Activated CD4-positive, alpha-beta memory T cell treated with anti-CD3 and anti-CD28 coated beads, Interleukin-2, amount 10 ng/mL, durations not matched to agents 7 days and 5 days (primary cell): ENCODE measurements around the gene MYO3A. TPM values are rescaled to one million over a fixed set of nuclear protein-coding genes. Genes with fewer than 3 reads are reported as not detected.

Source experiments
- CTCF ChIA-PET: fragments of 350-600 bp; sonication (Branson Sonifier 250); formaldehyde crosslinking; loops from one replicate; lab custom pipeline; 2021; ENCODE audit warnings: antibody characterized with exemption, inconsistent platforms; lab: Charles Lee
- POLR2A ChIA-PET: fragments of 350-600 bp; sonication (Branson Sonifier 250); formaldehyde crosslinking; loops from one replicate; lab custom pipeline; 2021; ENCODE audit warnings: antibody characterized with exemption; lab: Charles Lee
- DNase-seq: peaks from one replicate; pipeline ENCODE4 v3.0.0-alpha.2; 2020
- H3K27ac Mint-ChIP-seq: one replicate; pipeline ENCODE4 v1.8.0; 2021; ENCODE audit warnings: mild to moderate bottlenecking, mixed read lengths
- H3K27me3 Mint-ChIP-seq: one replicate; pipeline ENCODE4 v1.8.0; 2021; ENCODE audit warnings: mixed read lengths
- H3K36me3 Mint-ChIP-seq: one replicate; pipeline ENCODE4 v1.8.0; 2021; ENCODE audit warnings: low read depth, mixed read lengths
- H3K4me1 Mint-ChIP-seq: one replicate; pipeline ENCODE4 v1.8.0; 2021; ENCODE audit warnings: mixed read lengths
- H3K4me3 Mint-ChIP-seq: one replicate; pipeline ENCODE4 v1.8.0; 2021; ENCODE audit warnings: mild to moderate bottlenecking, mixed read lengths
- H3K9me3 Mint-ChIP-seq: one replicate; pipeline ENCODE4 v1.8.0; 2021; ENCODE audit warnings: mixed read lengths
- total RNA-seq, 2 experiments: library from RNA; stranded (reverse); gene quantifications; one replicate each; pipeline ENCODE4 v1.2.3, GENCODE V29; 2021

MYO3A gene, protein sequence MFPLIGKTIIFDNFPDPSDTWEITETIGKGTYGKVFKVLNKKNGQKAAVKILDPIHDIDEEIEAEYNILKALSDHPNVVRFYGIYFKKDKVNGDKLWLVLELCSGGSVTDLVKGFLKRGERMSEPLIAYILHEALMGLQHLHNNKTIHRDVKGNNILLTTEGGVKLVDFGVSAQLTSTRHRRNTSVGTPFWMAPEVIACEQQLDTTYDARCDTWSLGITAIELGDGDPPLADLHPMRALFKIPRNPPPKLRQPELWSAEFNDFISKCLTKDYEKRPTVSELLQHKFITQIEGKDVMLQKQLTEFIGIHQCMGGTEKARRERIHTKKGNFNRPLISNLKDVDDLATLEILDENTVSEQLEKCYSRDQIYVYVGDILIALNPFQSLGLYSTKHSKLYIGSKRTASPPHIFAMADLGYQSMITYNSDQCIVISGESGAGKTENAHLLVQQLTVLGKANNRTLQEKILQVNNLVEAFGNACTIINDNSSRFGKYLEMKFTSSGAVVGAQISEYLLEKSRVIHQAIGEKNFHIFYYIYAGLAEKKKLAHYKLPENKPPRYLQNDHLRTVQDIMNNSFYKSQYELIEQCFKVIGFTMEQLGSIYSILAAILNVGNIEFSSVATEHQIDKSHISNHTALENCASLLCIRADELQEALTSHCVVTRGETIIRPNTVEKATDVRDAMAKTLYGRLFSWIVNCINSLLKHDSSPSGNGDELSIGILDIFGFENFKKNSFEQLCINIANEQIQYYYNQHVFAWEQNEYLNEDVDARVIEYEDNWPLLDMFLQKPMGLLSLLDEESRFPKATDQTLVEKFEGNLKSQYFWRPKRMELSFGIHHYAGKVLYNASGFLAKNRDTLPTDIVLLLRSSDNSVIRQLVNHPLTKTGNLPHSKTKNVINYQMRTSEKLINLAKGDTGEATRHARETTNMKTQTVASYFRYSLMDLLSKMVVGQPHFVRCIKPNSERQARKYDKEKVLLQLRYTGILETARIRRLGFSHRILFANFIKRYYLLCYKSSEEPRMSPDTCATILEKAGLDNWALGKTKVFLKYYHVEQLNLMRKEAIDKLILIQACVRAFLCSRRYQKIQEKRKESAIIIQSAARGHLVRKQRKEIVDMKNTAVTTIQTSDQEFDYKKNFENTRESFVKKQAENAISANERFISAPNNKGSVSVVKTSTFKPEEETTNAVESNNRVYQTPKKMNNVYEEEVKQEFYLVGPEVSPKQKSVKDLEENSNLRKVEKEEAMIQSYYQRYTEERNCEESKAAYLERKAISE (N-terminal part only)
- total RNA-seq, result not detected

- Mint-ChIP-seq H3K36me3 (no peaks in the 10 kb centered on the region), H3K9me3 (no peaks in the 10 kb centered on the region), H3K4me3 (no peak within 1 kb of the TSS), H3K27ac (no peak within 1 kb of the TSS), H3K27me3 (peaks cover 28% of the 10 kb centered on the region), H3K4me1 (no peaks in the 10 kb centered on the region)
- POLR2A ChIA-PET, result no interaction called here
- no peak for DNase-seq
- CTCF ChIA-PET, result interaction anchor here (0.8 kb wide), 1 partner anchor 200 kb away, joined by 3 read pairs; no protein-coding TSS in a partner anchor
Observed at GRCh38 chr10:25933653-25934608, at the start of gene MYO3A. Gene MYO3A, plus strand, starts transcription at chr10:25934229. Its CDS starts 17,882 bp downstream, at chr10:25952111.

- H3K27ac Mint-ChIP-seq, result no peak overlapping the region
- POLR2A ChIA-PET, result no interaction called here
- no peak overlapping the region for H3K4me3 Mint-ChIP-seq
- no peaks in the 10 kb centered on the region for H3K9me3 Mint-ChIP-seq
- no peaks in the 10 kb centered on the region for H3K36me3 Mint-ChIP-seq
- DNase-seq, result no peak
- H3K27me3 Mint-ChIP-seq, result no peaks in the 10 kb centered on the region
- H3K4me1 Mint-ChIP-seq, result no peaks in the 10 kb centered on the region
- CTCF ChIA-PET, result interaction anchor here (2.9 kb wide), 1 partner anchor 13 kb away, joined by 13 read pairs; no protein-coding TSS in a partner anchor
Observed at GRCh38 chr10:25888627-25889026, 45.4 kb upstream of the MYO3A start.

DNA sequence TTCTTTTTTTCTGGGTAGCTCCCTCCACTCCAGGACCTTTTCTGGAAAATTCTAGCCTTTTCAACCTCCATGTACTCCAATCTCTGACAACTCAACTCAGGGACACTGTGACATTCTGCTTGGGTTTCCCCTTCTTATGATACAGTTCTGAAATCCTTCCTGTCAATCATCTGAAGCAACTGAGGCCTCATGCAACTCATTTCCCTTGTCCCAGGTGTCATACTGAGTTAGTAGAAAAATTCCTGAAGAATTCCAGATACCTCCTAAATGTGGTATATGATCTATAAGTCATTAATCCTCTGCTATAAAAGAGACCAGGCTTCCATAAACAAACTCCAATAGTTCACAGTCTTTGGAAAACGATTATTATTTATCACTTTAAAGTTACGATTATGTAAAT is 43.0 kb upstream of the MYO3A start:
- Mint-ChIP-seq H3K27me3 (no peaks in the 10 kb centered on the region), H3K27ac (no peak overlapping the region), H3K9me3 (no peaks in the 10 kb centered on the region), H3K4me1 (no peaks in the 10 kb centered on the region), H3K4me3 (no peak overlapping the region), H3K36me3 (no peaks in the 10 kb centered on the region)
- CTCF ChIA-PET, result no interaction called here
- POLR2A ChIA-PET, result no interaction called here
- DNase-seq, result no peak

DNA sequence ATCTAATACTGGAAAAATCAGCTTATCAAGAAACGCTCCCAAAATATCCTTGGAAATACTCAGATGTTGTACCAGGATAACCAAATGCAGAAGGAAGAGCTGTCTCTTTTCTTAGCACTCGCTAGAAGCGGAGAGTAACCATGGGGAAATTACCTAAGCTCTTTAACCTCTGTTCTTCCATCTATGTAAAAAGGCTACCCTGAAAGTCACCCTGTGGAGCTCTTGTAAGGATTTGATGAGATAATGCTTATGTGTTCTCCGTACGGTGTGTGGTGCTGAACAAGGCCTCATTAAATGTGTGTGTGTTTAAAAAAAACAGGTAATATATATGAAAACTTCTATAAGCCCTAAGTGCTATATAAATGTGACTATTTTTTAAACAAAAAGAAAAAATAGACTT is 38.2 kb upstream of the MYO3A start:
- Mint-ChIP-seq H3K27ac (no peak overlapping the region), H3K36me3 (no peaks in the 10 kb centered on the region), H3K4me1 (no peaks in the 10 kb centered on the region), H3K4me3 (no peak overlapping the region), H3K9me3 (no peaks in the 10 kb centered on the region), H3K27me3 (no peaks in the 10 kb centered on the region)
- CTCF ChIA-PET, result interaction anchor here (1.3 kb wide), 1 partner anchor 20 kb away, joined by 4 read pairs; no protein-coding TSS in a partner anchor
- DNase-seq, result no peak
- POLR2A ChIA-PET, result no interaction called here

GRCh38 chr10:25896421-25896820 is 37.6 kb upstream of the MYO3A start:
- Mint-ChIP-seq H3K36me3 (no peaks in the 10 kb centered on the region), H3K27me3 (no peaks in the 10 kb centered on the region), H3K4me1 (no peaks in the 10 kb centered on the region), H3K9me3 (no peaks in the 10 kb centered on the region), H3K4me3 (no peak overlapping the region), H3K27ac (no peak overlapping the region)
- CTCF ChIA-PET, result interaction anchor here (1.3 kb wide), 1 partner anchor 21 kb away, joined by 4 read pairs; no protein-coding TSS in a partner anchor
- POLR2A ChIA-PET, result no interaction called here
- DNase-seq, result no peak

DNA sequence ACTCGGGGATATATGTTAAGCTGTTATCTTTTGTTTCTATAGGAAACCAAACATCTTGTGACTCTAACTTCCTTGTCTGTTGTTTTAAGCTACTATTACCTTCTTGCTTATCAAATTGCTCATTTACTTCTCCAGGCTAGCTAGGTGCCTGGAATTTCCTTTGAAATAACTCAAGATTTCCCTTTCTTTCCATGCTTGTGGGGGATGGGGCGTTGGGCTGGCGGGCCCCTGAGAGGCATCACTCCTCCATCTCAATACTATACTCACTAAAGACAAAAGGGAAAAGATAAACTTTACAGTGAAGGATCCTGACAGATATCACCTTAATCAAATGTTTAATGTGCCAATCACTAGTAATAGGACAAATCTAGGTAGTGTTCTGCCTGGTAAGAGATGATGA is 34.7 kb upstream of the MYO3A start:
- ChIA-PET POLR2A (no interaction called here), CTCF (no interaction called here)
- Mint-ChIP-seq H3K4me3 (no peak overlapping the region), H3K27ac (no peak overlapping the region), H3K27me3 (no peaks in the 10 kb centered on the region), H3K4me1 (no peaks in the 10 kb centered on the region), H3K36me3 (no peaks in the 10 kb centered on the region), H3K9me3 (no peaks in the 10 kb centered on the region)
- DNase-seq, result no peak

DNA sequence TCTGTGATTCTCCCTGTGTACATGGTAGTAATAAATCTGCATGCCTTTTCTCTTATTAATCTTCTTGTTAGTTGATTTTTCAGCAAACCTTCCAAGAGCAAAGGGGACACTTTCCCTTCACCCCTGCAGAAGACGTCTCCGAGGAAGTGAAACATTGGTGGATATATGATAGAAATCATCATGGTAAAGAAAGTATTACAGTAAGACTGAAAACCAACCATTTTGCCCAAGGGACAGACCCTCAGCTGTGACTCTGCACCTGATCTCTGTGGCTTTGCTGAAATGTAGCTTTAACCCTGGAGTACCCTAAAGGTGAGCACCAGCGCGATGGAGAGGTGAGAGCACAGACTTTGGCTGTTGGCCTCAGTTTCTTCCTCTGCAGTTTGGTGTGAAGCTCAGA is 32.8 kb upstream of the MYO3A start:
- no peaks in the 10 kb centered on the region for H3K4me1 Mint-ChIP-seq
- H3K27me3 Mint-ChIP-seq, result no peaks in the 10 kb centered on the region
- no peak overlapping the region for H3K27ac Mint-ChIP-seq
- POLR2A ChIA-PET, result no interaction called here
- CTCF ChIA-PET, result no interaction called here
- H3K36me3 Mint-ChIP-seq, result no peaks in the 10 kb centered on the region
- no peaks in the 10 kb centered on the region for H3K9me3 Mint-ChIP-seq
- DNase-seq, result no peak
- no peak overlapping the region for H3K4me3 Mint-ChIP-seq

- no peaks in the 10 kb centered on the region for H3K36me3 Mint-ChIP-seq
- H3K4me3 Mint-ChIP-seq, result no peak overlapping the region
- H3K4me1 Mint-ChIP-seq, result no peaks in the 10 kb centered on the region
- ChIA-PET POLR2A (no interaction called here), CTCF (no interaction called here)
- no peak for DNase-seq
- H3K27me3 Mint-ChIP-seq, result no peaks in the 10 kb centered on the region
- no peaks in the 10 kb centered on the region for H3K9me3 Mint-ChIP-seq
- no peak overlapping the region for H3K27ac Mint-ChIP-seq
Observed at GRCh38 chr10:25902002-25902401, 32.0 kb upstream of the MYO3A start.

DNA sequence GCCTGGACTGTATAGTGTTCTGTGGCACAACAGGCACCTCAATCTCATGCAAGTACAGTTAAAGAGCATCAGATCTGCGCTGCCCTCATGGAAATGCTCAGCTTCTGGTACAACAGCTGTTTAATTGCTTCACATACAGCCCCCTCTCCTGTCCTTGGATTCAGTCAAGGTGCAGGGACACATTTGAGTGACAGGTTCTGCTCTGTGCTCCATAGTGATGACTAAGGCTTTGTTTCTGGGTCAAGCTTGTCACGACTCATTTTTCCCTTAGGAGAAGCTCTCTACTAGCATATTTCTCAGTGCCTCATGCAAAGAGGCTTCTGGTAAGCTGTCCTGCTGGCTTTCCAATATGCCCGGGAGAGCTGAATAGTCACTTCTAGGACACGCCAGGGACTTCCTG is 26.8 kb upstream of the MYO3A start:
- CTCF ChIA-PET, result no interaction called here
- H3K27ac Mint-ChIP-seq, result no peak overlapping the region
- H3K9me3 Mint-ChIP-seq, result no peaks in the 10 kb centered on the region
- no peak for DNase-seq
- H3K4me3 Mint-ChIP-seq, result no peak overlapping the region
- no peaks in the 10 kb centered on the region for H3K27me3 Mint-ChIP-seq
- H3K36me3 Mint-ChIP-seq, result no peaks in the 10 kb centered on the region
- no peaks in the 10 kb centered on the region for H3K4me1 Mint-ChIP-seq
- POLR2A ChIA-PET, result no interaction called here

GRCh38 chr10:25912866-25913265 is 21.2 kb upstream of the MYO3A start:
- no peaks in the 10 kb centered on the region for H3K4me1 Mint-ChIP-seq
- POLR2A ChIA-PET, result no interaction called here
- H3K27ac Mint-ChIP-seq, result no peak overlapping the region
- no peaks in the 10 kb centered on the region for H3K27me3 Mint-ChIP-seq
- CTCF ChIA-PET, result no interaction called here
- no peaks in the 10 kb centered on the region for H3K9me3 Mint-ChIP-seq
- H3K36me3 Mint-ChIP-seq, result no peaks in the 10 kb centered on the region
- H3K4me3 Mint-ChIP-seq, result no peak overlapping the region
- no peak for DNase-seq

DNA sequence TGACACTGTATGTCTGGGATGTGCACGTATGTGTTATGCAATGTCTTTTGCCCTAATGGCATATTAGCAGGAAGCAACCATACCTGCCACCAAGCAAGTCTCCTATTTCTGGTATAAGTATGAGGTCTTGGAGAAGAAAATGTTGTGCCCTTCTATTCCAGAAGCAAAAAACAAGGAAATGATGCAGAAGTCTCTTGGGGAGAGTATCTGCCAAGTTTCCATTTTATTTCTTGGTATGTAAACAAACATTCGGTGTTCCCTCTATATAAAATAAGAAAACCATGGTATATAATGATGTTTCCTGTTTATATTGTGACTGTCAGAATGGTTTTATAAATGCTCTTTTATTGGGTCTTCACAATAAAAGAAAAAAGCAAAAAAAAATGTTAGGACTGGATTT is 19.3 kb upstream of the MYO3A start:
- CTCF ChIA-PET, result no interaction called here

DNA sequence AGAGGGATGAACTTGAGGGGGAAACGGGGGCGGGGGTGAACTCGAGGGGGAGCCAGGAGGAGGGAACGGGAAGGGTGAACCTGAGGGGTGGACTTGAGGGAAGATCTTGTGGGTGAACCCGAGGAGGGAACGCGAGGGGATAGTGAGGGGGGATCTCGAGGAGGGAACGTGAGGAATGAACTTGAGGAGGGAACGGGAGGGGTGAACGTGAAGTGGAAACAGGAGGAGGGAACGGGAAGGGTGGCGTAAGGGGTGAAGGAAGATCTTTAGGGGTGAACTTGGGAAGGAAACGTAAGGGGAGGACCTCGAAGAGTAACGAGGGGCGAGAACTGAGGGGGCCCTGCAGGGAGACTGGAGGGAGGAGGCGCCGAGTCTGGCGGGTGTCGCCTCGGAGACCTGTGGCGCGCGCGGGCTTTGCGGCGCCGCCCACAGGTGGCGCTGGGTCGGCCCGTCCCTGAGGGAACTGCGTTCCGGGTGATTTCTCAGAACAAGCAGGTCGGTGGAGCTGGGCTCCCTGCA is 651 bp downstream of the MYO3A start:
- DNase-seq, result no peak
- H3K27me3 Mint-ChIP-seq, result peaks cover 28% of the 10 kb centered on the region
- POLR2A ChIA-PET, result no interaction called here
- no peaks in the 10 kb centered on the region for H3K4me1 Mint-ChIP-seq
- no peaks in the 10 kb centered on the region for H3K36me3 Mint-ChIP-seq
- no peak overlapping the region for H3K27ac Mint-ChIP-seq
- CTCF ChIA-PET, result interaction anchor here (0.8 to 1.3 kb wide), 2 partner anchors 59 to 199 kb away, joined by 3 read pairs; no protein-coding TSS in a partner anchor
- H3K9me3 Mint-ChIP-seq, result no peaks in the 10 kb centered on the region
- H3K4me3 Mint-ChIP-seq, result no peak overlapping the region

More for the DNA sequence above, 19.3 kb upstream of the MYO3A start:
- H3K4me3 Mint-ChIP-seq, result no peak overlapping the region
- H3K9me3 Mint-ChIP-seq, result no peaks in the 10 kb centered on the region
- H3K27ac Mint-ChIP-seq, result no peak overlapping the region
- no peak for DNase-seq
- no peaks in the 10 kb centered on the region for H3K36me3 Mint-ChIP-seq
- no peaks in the 10 kb centered on the region for H3K27me3 Mint-ChIP-seq
- POLR2A ChIA-PET, result no interaction called here
- no peaks in the 10 kb centered on the region for H3K4me1 Mint-ChIP-seq
